ENCODE results near the gene ADAMTS1.

Gene ADAMTS1

GRCh38 chr21:26844258-26845065, 747 bp downstream of the ADAMTS1 start:
- DNase-seq, result peak; percentile 52

- DNase-seq, result peak; percentile 32
Observed at GRCh38 chr21:26843933-26844257, 1.3 kb downstream of the ADAMTS1 start.

- DNase-seq, result peak; percentile 75
Observed at GRCh38 chr21:26842974-26843932, 2.0 kb downstream of the ADAMTS1 start.

- DNase-seq, result no peak
Observed at GRCh38 chr21:26842300-26842699, 2.9 kb downstream of the ADAMTS1 start.

GRCh38 chr21:26840912-26841311, 4.3 kb downstream of the ADAMTS1 start:
- no peak for DNase-seq

GRCh38 chr21:26840201-26840600, 5.0 kb downstream of the ADAMTS1 start:
- DNase-seq, result no peak

- DNase-seq, result no peak
Observed at GRCh38 chr21:26837539-26837938, 7.7 kb downstream of the ADAMTS1 start.

GRCh38 chr21:26836528-26836927, 8.7 kb downstream of the ADAMTS1 start:
- no peak for DNase-seq

- no peak for DNase-seq
Observed at GRCh38 chr21:26835714-26836265, 9.4 kb downstream of the ADAMTS1 start.

GRCh38 chr21:26835027-26835713, 10.0 kb downstream of the ADAMTS1 start:
- peak; percentile 36 for DNase-seq

GRCh38 chr21:26834181-26834905, 10.9 kb downstream of the ADAMTS1 start:
- DNase-seq, result peak; percentile 51

GRCh38 chr21:26833460-26833939, 11.7 kb downstream of the ADAMTS1 start:
- DNase-seq, result no peak

GRCh38 chr21:26833011-26833410, 12.2 kb downstream of the ADAMTS1 start:
- DNase-seq, result no peak

- peak; percentile 47 for DNase-seq
Observed at GRCh38 chr21:26832546-26832945, 12.7 kb downstream of the ADAMTS1 start.

- no peak for DNase-seq
Observed at GRCh38 chr21:26826801-26827200, 18.4 kb downstream of the ADAMTS1 start.

- no peak for DNase-seq
Observed at GRCh38 chr21:26820509-26820908, 24.7 kb downstream of the ADAMTS1 start.

GRCh38 chr21:26819740-26820324, 25.4 kb downstream of the ADAMTS1 start:
- no peak for DNase-seq

GRCh38 chr21:26818906-26819305, 26.3 kb downstream of the ADAMTS1 start:
- no peak for DNase-seq

GRCh38 chr21:26815197-26815596, 30.0 kb downstream of the ADAMTS1 start:
- DNase-seq, result no peak

GRCh38 chr21:26814386-26814785, 30.8 kb downstream of the ADAMTS1 start:
- DNase-seq, result no peak

GRCh38 chr21:26813426-26813998, 31.7 kb downstream of the ADAMTS1 start:
- DNase-seq, result no peak
